Cardiac muscle cell (in vitro differentiated cells and primary cell): ENCODE results near the gene DIP2B. TPM values are rescaled to one million over a fixed set of nuclear protein-coding genes. Genes with fewer than 3 reads are reported as not detected.
A peak's percentile ranks its signal among the peaks of the same experiment; 100 is the strongest.

ENCODE experiments used
- DNase-seq, 2 donors: peaks; one replicate each; pipeline versions ENCODE4 v3.0.0 to v3.0.0-alpha.2; 2010 to 2017; ENCODE audit warnings: low read depth in 1 of 2, low spot score in 1 of 2
- H3K27ac ChIP-seq: fragments of 200-600 bp; sonication (generic); 2 replicates; pipeline ENCODE4 v1.5.1; 2016
- H3K27me3 ChIP-seq: fragments of 200-600 bp; sonication (generic); 2 replicates; pipeline ENCODE4 v1.6.0; 2016; ENCODE audit warnings: control low read depth
- H3K36me3 ChIP-seq: fragments of 200-600 bp; sonication (generic); 2 replicates; pipeline ENCODE4 v1.5.1; 2016; ENCODE audit warnings: control low read depth
- H3K4me1 ChIP-seq: fragments of 200-600 bp; sonication (generic); 2 replicates; pipeline ENCODE4 v1.8.1; 2017; ENCODE audit warnings: low read depth, mild to moderate bottlenecking, mixed run types
- H3K4me3 ChIP-seq: fragments of 200-600 bp; sonication (generic); 2 replicates; pipeline ENCODE4 v1.5.1; 2016; ENCODE audit warnings: mild to moderate bottlenecking
- H3K9me3 ChIP-seq: fragments of 200-600 bp; sonication (generic); 2 replicates; pipeline ENCODE4 v1.5.1; 2017; ENCODE audit warnings: low read depth, mild to moderate bottlenecking, control low read depth
- CTCF ChIP-seq: IDR thresholded peaks from 2 replicates; pipeline ENCODE4 v1.5.1; 2012; ENCODE audit warnings: low read depth, mild to moderate bottlenecking, low read length
- polyA plus RNA-seq: library from polyadenylated mRNA; unstranded; fragments of >200 nt; fragmentation: Nextera tagmentation; extraction: Ambion mirVana; gene quantifications from 2 replicates; pipeline ENCODE4 v1.2.1, GENCODE V29; 2016
- total RNA-seq: library from RNA; depleted of rRNA; stranded (reverse); fragments of >200 nt; gene quantifications from 2 replicates; pipeline ENCODE4 v1.2.3, GENCODE V29; 2016

The DIP2B gene
- total and polyA plus RNA-seq, 2 experiments from 2014 or later, result 15.5 to 55.1 TPM

GRCh38 chr12:50655374-50655921 lies 150.7 kb downstream of the DIP2B start:
- H3K27ac ChIP-seq, result no peak overlapping the region
- H3K36me3 ChIP-seq, result no peaks in the 10 kb centered on the region
- no peaks in the 10 kb centered on the region for H3K9me3 ChIP-seq
- no peak for DNase-seq
- no peaks in the 10 kb centered on the region for H3K27me3 ChIP-seq
- no peaks in the 10 kb centered on the region for H3K4me1 ChIP-seq
- TF ChIP-seq CTCF, result no peak
- H3K4me3 ChIP-seq, result no peak overlapping the region

- no peak for DNase-seq
- no peak for TF ChIP-seq CTCF
- Histone ChIP-seq H3K9me3 (no peaks in the 10 kb centered on the region), H3K36me3 (no peaks in the 10 kb centered on the region), H3K27me3 (no peaks in the 10 kb centered on the region), H3K4me1 (peaks cover 12% of the 10 kb centered on the region), H3K4me3 (no peak overlapping the region), H3K27ac (peak overlapping the region; percentile 2)
Measured at GRCh38 chr12:50659260-50659659, 154.5 kb downstream of the DIP2B start.

- Histone ChIP-seq H3K27ac (peak overlapping the region; percentile 2), H3K27me3 (no peaks in the 10 kb centered on the region), H3K4me1 (peaks cover 12% of the 10 kb centered on the region), H3K9me3 (no peaks in the 10 kb centered on the region), H3K36me3 (no peaks in the 10 kb centered on the region), H3K4me3 (no peak overlapping the region)
- no peak for TF ChIP-seq CTCF
- no peak for DNase-seq
Measured at GRCh38 chr12:50659690-50660424, 155.1 kb downstream of the DIP2B start.

- Histone ChIP-seq H3K27me3 (no peaks in the 10 kb centered on the region), H3K4me3 (no peak overlapping the region), H3K9me3 (no peaks in the 10 kb centered on the region), H3K27ac (no peak overlapping the region), H3K36me3 (no peaks in the 10 kb centered on the region), H3K4me1 (peaks cover 12% of the 10 kb centered on the region)
- TF ChIP-seq CTCF, result no peak
- DNase-seq, result no peak
Measured at GRCh38 chr12:50660425-50660822, 155.6 kb downstream of the DIP2B start.

- H3K4me3 ChIP-seq, result no peak overlapping the region
- H3K36me3 ChIP-seq, result no peaks in the 10 kb centered on the region
- peaks cover 12% of the 10 kb centered on the region for H3K4me1 ChIP-seq
- peak overlapping the region; percentile 41 for H3K27ac ChIP-seq
- TF ChIP-seq CTCF, result no peak
- no peaks in the 10 kb centered on the region for H3K27me3 ChIP-seq
- peak in 1 of 2 donors; percentile 8 for DNase-seq
- no peaks in the 10 kb centered on the region for H3K9me3 ChIP-seq
Measured at GRCh38 chr12:50661300-50662115, 156.7 kb downstream of the DIP2B start.
